ENCODE results near the gene CAMKMT.
A peak's percentile ranks its signal among the peaks of the same experiment; 100 is the strongest.

The CAMKMT gene

GRCh38 chr2:44444881-44445280, 83.1 kb downstream of the CAMKMT start:
- no peak for DNase-seq (ENCODE audit: low read depth in 2 of 2)

- no peak for DNase-seq (ENCODE audit: low read depth in 2 of 2)
Observed at GRCh38 chr2:44448860-44449527, 87.2 kb downstream of the CAMKMT start.

GRCh38 chr2:44450082-44450481, 88.3 kb downstream of the CAMKMT start:
- DNase-seq (ENCODE audit: low read depth in 2 of 2) = no peak

- DNase-seq (ENCODE audit: low read depth in 2 of 2) = no peak
Observed at GRCh38 chr2:44450806-44451205, 89.1 kb downstream of the CAMKMT start.

- DNase-seq (ENCODE audit: low read depth in 2 of 2) = no peak
Observed at GRCh38 chr2:44452069-44452583, 90.4 kb downstream of the CAMKMT start.

- no peak for DNase-seq (ENCODE audit: low read depth in 2 of 2)
Observed at GRCh38 chr2:44453259-44453658, 91.5 kb downstream of the CAMKMT start.

- no peak for DNase-seq (ENCODE audit: low read depth in 2 of 2)
Observed at GRCh38 chr2:44455877-44456276, 94.1 kb downstream of the CAMKMT start.

GRCh38 chr2:44456946-44457345, 95.2 kb downstream of the CAMKMT start:
- no peak for DNase-seq (ENCODE audit: low read depth in 2 of 2)

- no peak for DNase-seq (ENCODE audit: low read depth in 2 of 2)
Observed at GRCh38 chr2:44459739-44460138, 98.0 kb downstream of the CAMKMT start.

GRCh38 chr2:44462934-44463849, 101.4 kb downstream of the CAMKMT start:
- no peak for DNase-seq (ENCODE audit: low read depth in 2 of 2)

GRCh38 chr2:44464437-44464836, 102.7 kb downstream of the CAMKMT start:
- DNase-seq (ENCODE audit: low read depth in 2 of 2) = no peak

GRCh38 chr2:44470151-44470550, 108.4 kb downstream of the CAMKMT start:
- no peak for DNase-seq (ENCODE audit: low read depth in 2 of 2)

GRCh38 chr2:44477657-44478414, 116.1 kb downstream of the CAMKMT start:
- DNase-seq (ENCODE audit: low read depth in 2 of 2) = no peak

- DNase-seq (ENCODE audit: low read depth in 2 of 2) = peak in 1 of 2 donors; percentile 40
Observed at GRCh38 chr2:44479127-44479887, 117.6 kb downstream of the CAMKMT start.

- no peak for DNase-seq (ENCODE audit: low read depth in 2 of 2)
Observed at GRCh38 chr2:44480068-44480467, 118.3 kb downstream of the CAMKMT start.

GRCh38 chr2:44487052-44487451, 125.3 kb downstream of the CAMKMT start:
- no peak for DNase-seq (ENCODE audit: low read depth in 2 of 2)

- DNase-seq (ENCODE audit: low read depth in 2 of 2) = no peak
Observed at GRCh38 chr2:44490726-44491125, 129.0 kb downstream of the CAMKMT start.

GRCh38 chr2:44494006-44494405, 132.3 kb downstream of the CAMKMT start:
- DNase-seq (ENCODE audit: low read depth in 2 of 2) = no peak

GRCh38 chr2:44495035-44495434, 133.3 kb downstream of the CAMKMT start:
- no peak for DNase-seq (ENCODE audit: low read depth in 2 of 2)

- DNase-seq (ENCODE audit: low read depth in 2 of 2) = no peak
Observed at GRCh38 chr2:44495544-44495943, 133.8 kb downstream of the CAMKMT start.

- DNase-seq (ENCODE audit: low read depth in 2 of 2) = no peak
Observed at GRCh38 chr2:44496130-44496529, 134.4 kb downstream of the CAMKMT start.

All from activated CD4-positive, alpha-beta T cell treated with anti-CD3 and anti-CD28 coated beads for 24 hours (primary cell).